AG08395 (cell line): ENCODE data around the gene OVCA2.

ENCODE experiments used
- DNase-seq: peaks from one replicate; pipeline ENCODE4 v3.0.0; 2012; ENCODE audit warnings: mixed read lengths, low spot score

The OVCA2 gene

GRCh38 chr17:2054512-2055291 lies 12.9 kb downstream of the OVCA2 start, which contains the start of gene HIC1:
Gene HIC1 (plus strand): TSS chr17:2055103. CDS start chr17:2056691, 1,588 bp downstream.
- DNase-seq: peak; percentile 82

- DNase-seq: no peak
These were observed 13.7 kb downstream of the OVCA2 start for GRCh38 chr17:2055292-2056205.

- DNase-seq: no peak
These were observed 14.7 kb downstream of the OVCA2 start for GRCh38 chr17:2056206-2057174.

- no peak for DNase-seq
These were observed 15.4 kb downstream of the OVCA2 start for GRCh38 chr17:2057175-2057759.

- no peak for DNase-seq
These were observed 16.2 kb downstream of the OVCA2 start for GRCh38 chr17:2057760-2058585.

GRCh38 chr17:2058586-2059546 lies 17.0 kb downstream of the OVCA2 start:
- no peak for DNase-seq

GRCh38 chr17:2059547-2060384 lies 17.9 kb downstream of the OVCA2 start:
- no peak for DNase-seq

GRCh38 chr17:2060385-2060658 lies 18.5 kb downstream of the OVCA2 start:
- no peak for DNase-seq

GRCh38 chr17:2060681-2061440 lies 19.0 kb downstream of the OVCA2 start:
- no peak for DNase-seq

- DNase-seq: no peak
These were observed 19.7 kb downstream of the OVCA2 start for GRCh38 chr17:2061441-2061958.

GRCh38 chr17:2062571-2063183 lies 20.9 kb downstream of the OVCA2 start:
- no peak for DNase-seq

GRCh38 chr17:2063261-2064146 lies 21.7 kb downstream of the OVCA2 start:
- DNase-seq: no peak

GRCh38 chr17:2064147-2064489 lies 22.3 kb downstream of the OVCA2 start:
- DNase-seq: no peak

GRCh38 chr17:2064520-2064971 lies 22.7 kb downstream of the OVCA2 start:
- DNase-seq: no peak

GRCh38 chr17:2064980-2065785 lies 23.4 kb downstream of the OVCA2 start:
- DNase-seq: no peak
